ENCODE measurements around the gene NIT1.
"Not testable (repeated sequence)": the region's sequence is repeated elsewhere in the genome, so short reads cannot be mapped to it uniquely, and the experiment has no call there.

NIT1 gene

GRCh38 chr1:161115132-161115711 lies 2.7 kb upstream of the NIT1 start:
- peak; percentile 40 for DNase-seq
- peak; percentile 79 for ATAC-seq

- not testable (repeated sequence) for DNase-seq, ATAC-seq
These were observed 1.9 kb upstream of the NIT1 start for GRCh38 chr1:161115961-161116360.

GRCh38 chr1:161119092-161119903 lies 1.4 kb downstream of the NIT1 start:
- DNase-seq (peak; percentile 59), ATAC-seq (peak; percentile 67)

GRCh38 chr1:161121042-161121650 lies 3.2 kb downstream of the NIT1 start:
- ATAC-seq (no peak), DNase-seq (no peak)

DNA sequence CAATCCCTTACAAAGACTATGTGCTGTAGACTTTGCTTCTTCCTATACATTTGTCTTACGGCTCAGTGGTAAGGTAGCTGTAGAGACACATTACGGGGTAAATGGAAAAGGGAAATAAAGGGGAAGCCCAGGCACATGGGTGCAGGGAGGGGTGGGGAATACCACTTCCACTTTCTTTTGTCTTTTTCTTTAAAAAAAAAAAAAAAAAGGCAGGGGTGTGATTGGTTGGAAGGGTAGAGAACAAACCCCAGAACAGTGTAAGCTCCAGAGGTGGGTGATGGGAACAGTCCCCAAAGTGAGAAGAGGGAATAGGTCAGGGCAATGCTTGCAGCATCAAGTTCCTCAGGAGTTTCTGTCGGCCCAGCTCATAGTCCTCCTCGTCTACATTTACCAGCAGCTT lies 3.9 kb downstream of the NIT1 start:
- ATAC-seq, result no peak
- no peak for DNase-seq

DNA sequence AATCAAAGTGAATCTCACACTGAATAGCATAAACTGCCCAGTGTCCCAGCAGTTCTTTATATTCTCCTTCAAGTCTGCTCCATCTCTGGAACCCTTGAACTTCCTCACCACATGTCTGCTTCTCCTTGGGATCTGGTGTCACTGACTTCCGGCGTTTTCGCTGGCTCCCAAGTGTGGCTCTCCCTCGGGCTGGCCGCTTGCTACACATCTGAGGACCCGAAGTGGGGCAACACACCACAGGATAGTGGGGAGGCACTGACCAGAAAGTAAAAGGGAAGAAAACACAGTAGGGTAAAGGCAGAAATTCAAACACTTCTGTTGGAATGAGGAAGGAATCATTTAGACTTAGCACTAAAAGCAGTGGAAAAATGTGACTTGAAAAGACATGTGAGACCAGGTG lies 5.1 kb downstream of the NIT1 start:
- DNase-seq, result no peak
- no peak for ATAC-seq

DNA sequence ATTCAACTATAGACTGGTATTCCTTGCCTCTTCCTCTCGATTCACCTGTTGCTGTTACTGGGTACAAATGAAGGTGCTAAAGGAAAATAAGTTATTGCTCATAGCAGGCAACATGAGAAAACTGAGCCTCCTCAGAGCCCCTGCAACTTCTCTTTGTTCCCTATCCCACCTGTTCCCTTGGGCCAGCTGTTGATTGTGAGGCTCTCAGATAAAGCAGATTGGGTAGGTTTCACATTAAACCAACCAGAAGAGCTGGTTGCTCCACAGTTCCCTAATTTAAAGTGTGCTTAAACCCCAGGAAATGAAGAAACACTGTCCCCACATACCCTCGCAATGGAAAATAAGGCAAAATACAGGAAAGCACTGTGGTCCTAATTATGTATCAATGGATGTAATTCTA lies 9.7 kb downstream of the NIT1 start:
- ATAC-seq, result no peak
- no peak for DNase-seq

- no peak for DNase-seq
- ATAC-seq, result no peak
These were observed 10.9 kb downstream of the NIT1 start for GRCh38 chr1:161128591-161129420.

DNA sequence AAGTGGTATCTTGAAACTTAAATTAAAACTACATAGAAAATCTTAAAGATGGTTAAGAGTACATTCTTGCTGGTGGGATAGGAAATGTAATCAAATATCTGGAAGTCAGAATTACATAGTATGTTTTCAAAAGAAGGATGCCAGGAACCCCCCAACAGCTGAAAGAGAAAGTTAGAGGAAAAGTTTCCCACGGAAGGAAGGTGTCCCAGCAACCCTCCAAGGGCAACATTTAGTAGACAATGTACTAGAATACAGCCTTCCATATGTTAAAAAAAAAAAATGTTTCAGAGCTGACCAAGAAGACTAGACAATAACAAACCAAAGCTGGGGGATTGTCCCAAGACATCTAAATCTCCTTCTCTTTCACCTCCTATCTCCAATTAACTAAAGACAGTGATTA lies 12.4 kb downstream of the NIT1 start:
- ATAC-seq (no peak), DNase-seq (no peak)

DNA sequence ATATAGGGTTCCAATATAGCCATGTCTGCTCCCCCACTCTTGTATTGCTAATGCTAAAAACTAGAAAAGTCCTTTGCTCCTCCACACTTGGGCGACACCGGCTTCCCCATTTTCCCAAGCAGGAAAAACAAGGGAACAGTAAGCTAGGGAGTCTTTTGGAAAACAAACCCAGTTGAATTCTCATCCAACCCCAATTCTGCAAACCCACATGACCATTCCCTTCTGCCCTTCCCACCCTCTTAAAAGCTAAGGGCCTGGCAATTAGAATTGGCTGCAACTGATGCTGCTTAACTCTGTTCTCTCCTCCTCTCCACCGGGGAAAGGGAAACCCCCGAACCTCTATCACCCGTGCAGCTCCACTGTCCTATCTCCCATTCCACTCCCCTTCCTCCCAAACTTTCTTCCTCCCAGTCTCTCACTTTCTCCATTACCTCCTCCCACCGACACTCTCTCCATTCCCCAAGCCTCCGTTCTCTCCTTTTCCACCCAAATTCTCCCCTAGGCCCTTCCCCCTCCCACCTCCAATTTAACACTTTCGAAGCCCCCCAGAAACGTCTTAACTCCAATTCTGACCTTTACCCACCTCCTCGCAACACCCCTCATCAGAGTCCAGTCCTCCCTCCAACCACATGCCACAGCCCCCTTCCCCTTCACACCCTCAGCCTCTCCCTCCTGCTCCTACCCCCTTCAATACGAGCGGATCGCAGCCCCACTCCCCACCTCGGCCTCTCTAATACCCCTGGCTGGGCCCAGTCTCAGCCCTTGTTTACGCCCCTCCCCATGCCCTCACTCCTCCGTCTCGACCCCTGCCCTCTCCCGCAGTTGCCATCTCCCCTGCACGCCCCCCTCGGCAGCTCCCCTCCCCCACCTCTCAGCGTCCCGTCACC lies 13.9 kb downstream of the NIT1 start:
- ATAC-seq (no peak), DNase-seq (no peak)

- peak; percentile 97 for ATAC-seq
- peak; percentile 89 for DNase-seq
These were observed 14.7 kb downstream of the NIT1 start, which contains the start of gene DEDD for GRCh38 chr1:161132410-161133219. DEDD (minus strand) TSS chr1:161132667; CDS start chr1:161124462, 8,205 bp downstream.

GRCh38 chr1:161133220-161133740 lies 15.4 kb downstream of the NIT1 start:
- ATAC-seq, result no peak
- no peak for DNase-seq

GRCh38 chr1:161137881-161138280 lies 20.0 kb downstream of the NIT1 start:
- no peak for ATAC-seq
- DNase-seq, result no peak

DNA sequence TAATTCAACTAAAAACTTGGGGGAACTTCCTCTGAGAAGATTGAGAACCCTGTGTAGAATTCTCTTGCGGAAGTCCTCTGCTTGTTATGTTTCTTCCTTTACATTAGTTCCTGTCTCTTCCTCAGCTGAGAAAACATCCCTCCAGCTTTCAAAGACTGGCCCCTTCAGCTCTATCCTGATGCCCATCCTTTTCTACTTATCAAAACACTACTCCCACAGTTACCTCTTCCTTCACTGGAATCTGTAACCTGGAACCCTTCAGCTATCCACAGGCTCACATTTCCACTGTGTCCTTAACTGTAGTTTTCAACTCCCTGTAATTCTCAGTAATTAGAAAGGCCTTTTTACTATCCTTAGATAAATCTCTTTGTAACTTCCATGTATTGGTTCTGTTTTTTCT lies 20.5 kb downstream of the NIT1 start:
- ATAC-seq, result no peak

DNA sequence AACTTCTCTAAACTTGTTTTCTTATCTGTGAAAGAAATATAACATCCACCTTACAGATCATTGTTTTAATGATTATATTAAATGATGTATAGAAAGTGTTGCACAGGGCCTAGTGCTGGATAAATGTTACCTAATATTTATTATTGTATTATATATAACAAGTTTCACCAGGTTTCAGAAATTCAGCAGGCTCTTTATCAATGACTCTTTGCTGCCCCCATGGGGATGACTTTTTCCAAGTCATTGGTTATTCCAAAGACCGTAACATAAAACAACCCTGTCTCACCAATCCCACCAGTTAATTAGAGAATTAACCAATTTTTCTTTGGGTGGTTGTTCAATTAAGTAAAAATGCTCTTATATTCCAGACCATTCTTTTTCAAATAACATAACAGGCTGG lies 21.9 kb downstream of the NIT1 start:
- DNase-seq, result peak; percentile 53
- no peak for ATAC-seq

More for the DNA sequence above, 20.5 kb downstream of the NIT1 start:
- DNase-seq, result no peak

DNA sequence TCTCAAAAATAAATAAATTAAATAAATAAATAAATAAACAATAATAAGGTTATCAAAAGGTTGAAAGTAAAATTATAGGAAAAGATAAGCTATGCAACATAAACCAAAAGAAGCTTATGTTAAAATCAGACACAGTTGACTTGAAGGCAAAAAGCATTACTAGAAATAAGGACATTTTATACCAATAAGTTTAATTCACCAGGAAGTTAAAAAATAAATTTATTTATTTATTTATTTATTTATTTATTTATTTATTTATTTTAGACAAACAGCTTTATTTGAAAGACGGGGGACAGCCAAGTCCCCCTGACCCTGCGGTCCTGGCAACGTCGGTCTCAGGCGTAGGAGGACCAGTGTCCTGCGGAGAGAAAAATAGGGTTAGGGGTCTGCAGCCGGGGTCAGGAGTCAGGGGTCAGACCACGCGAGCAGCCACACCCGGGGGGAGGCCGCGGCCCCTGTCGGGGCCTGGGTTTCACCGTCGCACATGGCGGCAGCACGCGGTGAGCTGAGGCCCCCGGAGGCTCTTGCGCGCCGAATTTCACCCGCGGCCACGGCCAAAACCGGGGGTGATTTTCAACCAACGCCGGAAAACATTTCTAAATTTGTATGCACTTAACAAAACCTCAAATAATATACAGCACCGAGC lies 23.0 kb downstream of the NIT1 start:
- ATAC-seq (no peak), DNase-seq (no peak)

DNA sequence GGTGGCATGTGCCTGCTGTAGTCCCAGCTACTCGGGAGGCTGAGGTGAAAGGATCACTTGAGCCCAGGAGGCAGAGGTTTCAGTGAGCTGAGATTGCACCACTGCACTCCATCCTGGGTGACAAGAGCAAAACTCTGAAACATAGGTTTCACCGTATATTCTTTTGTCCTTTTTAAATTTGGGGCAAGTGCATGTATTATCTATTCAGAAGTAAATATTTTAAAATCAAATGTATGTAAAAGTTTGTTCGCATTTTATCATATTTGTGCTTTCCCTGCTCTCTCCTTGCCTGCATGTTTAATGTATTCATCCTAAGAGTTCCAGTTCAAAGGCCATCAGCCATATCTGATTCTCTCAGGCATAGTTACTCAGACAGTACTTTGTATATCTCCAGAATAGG lies 27.9 kb downstream of the NIT1 start:
- no peak for DNase-seq
- no peak for ATAC-seq

DNA sequence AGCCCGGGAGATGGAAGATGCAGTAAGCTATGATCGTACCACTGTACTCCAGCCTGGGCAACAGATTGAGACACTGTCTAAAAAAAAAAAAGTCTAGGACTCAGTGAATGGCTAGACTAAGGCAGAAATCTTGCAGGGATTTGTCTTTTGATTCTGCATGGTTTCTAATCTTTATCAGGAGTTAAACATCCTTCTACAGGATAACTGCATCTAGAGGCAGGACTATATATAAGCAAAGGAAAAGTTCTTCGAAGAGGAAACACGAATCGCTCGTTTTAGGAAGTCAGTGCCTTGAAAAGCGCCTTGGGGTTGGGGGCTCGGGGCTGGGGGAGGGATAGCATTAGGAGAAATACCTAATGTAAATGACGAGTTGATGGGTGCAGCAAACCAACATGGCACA lies 35.3 kb downstream of the NIT1 start:
- ATAC-seq, result no peak
- DNase-seq, result no peak

- ATAC-seq, result peak; percentile 92
- DNase-seq, result peak; percentile 79
These were observed 35.9 kb downstream of the NIT1 start, which contains the start of gene UFC1 for GRCh38 chr1:161153682-161154337. UFC1 (plus strand) TSS chr1:161153978; CDS start chr1:161153998, 20 bp downstream.

Data from stimulated activated naive CD8-positive, alpha-beta T cell treated with anti-CD3 and anti-CD28 coated beads, Interleukin-15, Interleukin-2, amounts not matched to agents 100 U/mL and 50 U/mL, for 24 hours (primary cell).